GM12892 (cell line): Measurements from ENCODE around the gene C12orf56.

Experiments used
- POLR2A ChIP-seq: IDR thresholded peaks from 2 replicates; pipeline ENCODE4 v1.6.1; 2011; ENCODE audit warnings: low read depth, low read length, control low read depth
- POLR2AphosphoS5 ChIP-seq: IDR thresholded peaks from 2 replicates; pipeline ENCODE4 v1.6.1; 2011; ENCODE audit warnings: low read depth, low read length, control low read depth

DNA sequence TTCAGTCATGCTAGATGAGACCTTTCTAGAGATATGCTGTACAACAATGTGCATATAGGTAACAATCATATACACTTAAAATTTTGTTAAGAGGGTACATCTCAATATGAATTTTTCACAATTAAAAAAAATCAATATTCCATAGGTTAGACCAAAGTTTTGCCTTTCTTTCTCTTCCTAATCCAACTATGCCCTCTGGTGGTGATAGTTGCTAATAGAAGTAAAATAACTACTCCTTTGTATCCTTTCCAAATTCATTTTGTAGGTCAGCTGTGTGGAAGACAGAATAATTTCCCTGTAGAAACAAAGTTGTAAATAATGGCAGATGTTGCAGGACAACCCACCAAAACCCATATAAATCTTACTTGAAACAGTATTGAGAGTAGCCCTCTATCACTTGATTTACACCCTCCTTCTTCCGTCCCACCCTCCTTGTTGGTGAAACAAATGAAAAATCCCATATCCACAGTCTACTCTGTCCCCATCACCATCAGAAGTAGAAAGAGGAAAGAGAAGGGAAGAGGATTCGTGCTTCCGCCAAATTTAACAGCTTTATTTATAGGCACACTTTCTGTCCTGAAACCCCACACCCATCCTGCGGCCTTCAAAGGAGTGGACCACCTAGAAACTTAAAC lies 134.3 kb downstream of the C12orf56 start:
- no peak for TF ChIP-seq POLR2AphosphoS5
- TF ChIP-seq POLR2A = no peak
